Measurements from ENCODE around the gene MUC21.

Gene MUC21

GRCh38 chr6:30983439-30983838 lies at the start of gene MUC21:
TSS of gene MUC21 (plus strand) at chr6:30983718. CDS start at chr6:30983959, 241 bp downstream.
- no peak for DNase-seq (ENCODE audit: low read depth in 1 of 2, low spot score in 1 of 2)

DNA sequence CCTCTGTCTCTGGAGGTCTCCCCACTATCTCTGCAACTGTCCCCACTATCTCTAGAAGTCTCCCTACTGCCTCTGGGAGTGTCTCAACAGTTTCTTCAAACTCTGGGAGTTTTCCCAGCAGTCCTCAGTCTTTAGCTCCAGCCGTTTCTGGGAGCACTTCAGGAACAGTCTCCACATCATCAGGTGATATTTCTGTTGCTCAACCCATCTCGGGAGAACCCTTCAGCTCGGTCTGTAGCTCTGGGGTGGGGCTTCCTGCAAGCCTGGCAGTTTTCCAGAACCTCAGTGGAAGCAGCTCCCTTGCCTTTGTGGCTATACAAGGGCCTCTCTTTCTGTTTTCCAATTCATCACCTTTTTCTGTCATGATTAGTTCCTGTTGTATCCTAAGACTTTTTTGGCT lies 48.5 kb upstream of the MUC21 start:
- no peak for DNase-seq (ENCODE audit: low read depth in 1 of 2, low spot score in 1 of 2)

DNA sequence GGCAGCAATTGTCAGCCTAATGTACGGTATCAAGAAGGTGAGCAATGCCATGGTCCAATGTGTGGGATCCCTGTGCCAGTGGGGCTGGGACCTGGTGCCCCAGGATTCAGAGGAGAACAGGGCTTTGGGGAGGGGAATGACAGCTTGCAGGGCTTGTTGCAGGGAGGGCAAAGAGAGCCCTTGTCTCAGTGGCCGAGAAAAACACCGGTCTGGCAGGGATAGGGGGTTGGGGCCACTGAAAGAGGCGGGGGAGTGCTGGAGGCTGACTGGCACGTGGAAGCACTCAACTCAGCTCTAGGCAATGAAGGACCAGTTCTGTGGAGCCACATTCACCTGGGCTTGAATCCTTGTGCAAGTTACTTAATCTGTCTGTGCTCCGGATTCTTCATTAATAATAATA lies 46.3 kb upstream of the MUC21 start:
- DNase-seq (ENCODE audit: low read depth in 1 of 2, low spot score in 1 of 2) = no peak

DNA sequence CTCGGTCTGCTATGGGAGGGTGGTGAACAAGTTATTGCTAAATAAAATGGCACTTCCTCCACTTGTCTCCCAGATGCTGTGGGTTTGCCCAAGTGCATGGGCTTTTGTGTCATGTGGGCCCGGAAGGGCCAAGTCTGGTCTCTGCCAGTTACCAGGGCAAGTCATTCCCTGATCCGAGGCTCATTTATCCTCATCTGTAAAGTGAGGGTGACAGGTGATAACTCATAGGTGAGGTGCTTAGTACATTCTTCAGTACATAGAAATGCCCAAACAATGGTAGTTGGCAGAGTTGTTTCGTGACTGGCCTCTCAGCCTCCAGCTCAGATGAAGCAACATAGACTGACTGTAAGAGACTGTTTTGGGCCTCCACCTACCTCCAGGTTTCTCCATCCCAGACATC lies 44.8 kb upstream of the MUC21 start:
- DNase-seq (ENCODE audit: low read depth in 1 of 2, low spot score in 1 of 2) = no peak

GRCh38 chr6:30939473-30939872 lies 44.0 kb upstream of the MUC21 start:
- DNase-seq (ENCODE audit: low read depth in 1 of 2, low spot score in 1 of 2) = no peak

DNA sequence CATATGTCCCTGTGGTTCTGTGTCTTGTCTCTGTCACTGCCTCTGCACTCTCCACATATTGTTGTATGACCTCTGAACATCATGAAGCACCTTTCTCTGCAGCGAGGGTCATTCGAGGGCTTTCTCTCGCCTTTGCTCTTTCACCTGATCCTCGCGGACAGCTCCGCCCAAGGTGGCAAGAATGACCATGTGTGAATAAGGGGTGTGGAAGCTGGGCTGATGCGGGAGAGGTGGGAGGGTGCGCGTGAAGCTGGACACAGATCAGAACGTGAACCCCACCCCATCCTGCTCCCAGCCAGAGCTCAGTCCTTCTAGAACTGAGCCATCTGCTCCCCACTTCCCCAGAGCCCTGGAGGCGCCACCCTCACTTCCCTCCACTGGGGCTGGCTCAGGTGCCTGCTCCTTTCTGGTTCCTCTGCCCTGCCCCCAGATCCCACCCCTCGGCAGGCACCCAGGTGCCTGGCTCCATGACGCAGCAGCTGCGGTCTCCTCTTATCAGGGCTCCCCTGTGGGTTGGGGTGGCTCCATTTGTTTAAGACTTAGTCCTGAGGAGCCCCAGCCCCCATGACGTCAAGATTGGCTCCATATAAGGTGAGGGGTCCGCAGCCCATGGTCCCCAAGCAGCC lies 43.0 kb upstream of the MUC21 start, which contains the start of gene MUCL3:
MUCL3 (plus strand) TSS at position 613 of the 626 bp plus-strand sequence. CDS start 27 bp downstream, outside the sequence.
- no peak for DNase-seq (ENCODE audit: low read depth in 1 of 2, low spot score in 1 of 2)

DNA sequence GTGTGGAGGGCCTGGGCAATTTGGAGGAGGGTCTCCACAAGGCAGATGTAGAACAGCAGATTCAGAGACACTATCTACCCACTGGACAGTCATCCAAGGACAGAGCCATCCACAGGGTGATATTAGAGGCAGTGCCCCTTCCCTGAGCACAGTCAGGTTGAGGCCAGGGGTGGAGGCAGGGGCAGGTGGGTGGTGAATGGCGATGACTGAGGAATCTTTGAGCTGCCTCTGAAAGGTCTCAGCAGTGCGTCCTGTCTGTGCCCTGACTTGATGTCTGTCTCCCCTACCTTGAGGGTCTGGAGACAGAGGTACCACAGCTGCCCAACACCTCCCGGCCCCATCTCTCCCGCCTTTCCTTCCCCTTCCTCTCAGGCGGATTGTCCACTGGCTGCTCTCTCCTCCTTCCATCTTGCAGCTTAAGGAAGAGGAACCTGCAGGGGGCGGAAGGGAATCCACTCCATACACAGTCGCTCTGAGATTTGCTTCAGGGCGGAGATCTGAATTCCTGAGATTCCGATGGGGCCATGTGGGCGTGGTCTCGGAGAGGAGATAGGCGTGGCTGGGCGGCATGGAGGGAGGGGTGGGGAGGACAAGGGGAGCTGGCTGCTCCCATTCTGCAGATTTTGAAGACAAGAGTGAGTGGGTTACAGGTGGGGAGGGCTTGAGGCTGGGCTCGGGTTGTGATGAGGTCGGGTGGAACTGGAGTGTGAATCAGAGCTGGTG lies 41.0 kb upstream of the MUC21 start:
- DNase-seq (ENCODE audit: low read depth in 1 of 2, low spot score in 1 of 2) = no peak

GRCh38 chr6:30944051-30944450 lies 39.5 kb upstream of the MUC21 start:
- DNase-seq (ENCODE audit: low read depth in 1 of 2, low spot score in 1 of 2) = no peak

DNA sequence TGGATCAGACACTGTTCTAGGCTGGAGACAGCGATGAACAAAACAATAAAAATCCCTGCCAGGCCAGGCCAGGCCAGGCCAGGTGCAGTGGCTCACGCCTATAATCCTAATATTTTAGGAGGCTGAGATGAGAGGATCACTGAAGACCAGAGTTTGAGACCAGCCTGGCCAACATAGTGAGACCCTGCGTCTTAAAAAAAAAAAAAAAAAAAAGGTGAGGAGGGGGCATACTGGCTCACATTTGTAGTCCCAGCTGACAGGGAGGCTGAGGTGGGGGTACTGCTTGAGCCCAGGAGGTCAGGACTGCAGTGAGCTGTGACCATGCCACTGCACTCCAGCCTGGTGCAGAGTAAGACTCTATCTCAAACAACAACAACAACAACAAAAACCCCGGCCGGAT lies 38.2 kb upstream of the MUC21 start:
- no peak for DNase-seq (ENCODE audit: low read depth in 1 of 2, low spot score in 1 of 2)

DNA sequence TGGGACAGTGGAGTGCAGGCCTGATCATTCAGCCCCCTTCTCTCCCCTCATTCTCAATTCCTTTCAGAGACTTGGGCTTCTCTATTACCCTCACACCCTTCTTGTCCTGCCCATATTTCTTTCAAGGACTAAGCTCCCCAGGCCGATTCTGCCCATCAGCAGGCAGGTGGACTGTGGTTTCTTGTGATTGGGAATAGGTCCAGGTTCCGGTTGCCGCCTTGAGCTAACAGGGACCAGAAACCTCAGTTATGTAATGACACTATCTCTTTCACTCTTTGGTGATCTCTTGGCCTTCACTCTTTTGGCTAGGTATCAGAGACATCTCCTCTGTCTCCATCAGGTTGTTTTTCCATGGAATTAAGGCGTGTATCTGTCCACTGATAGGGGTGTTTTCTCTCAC lies 36.3 kb upstream of the MUC21 start:
- DNase-seq (ENCODE audit: low read depth in 1 of 2, low spot score in 1 of 2) = no peak

DNA sequence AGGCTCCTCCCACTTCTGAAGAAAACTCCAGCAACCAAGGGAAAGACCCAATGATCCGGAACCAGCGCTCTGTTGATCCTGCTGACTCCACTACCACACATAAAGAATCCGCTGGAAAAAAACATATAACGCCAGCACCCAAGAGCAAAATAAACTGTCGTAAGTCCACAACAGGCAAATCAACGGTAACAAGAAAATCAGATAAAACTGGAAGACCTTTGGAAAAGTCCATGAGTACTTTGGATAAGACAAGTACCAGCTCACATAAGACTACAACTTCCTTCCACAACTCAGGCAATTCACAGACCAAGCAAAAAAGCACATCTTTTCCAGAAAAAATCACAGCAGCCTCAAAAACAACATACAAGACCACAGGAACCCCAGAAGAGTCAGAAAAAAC lies 34.7 kb upstream of the MUC21 start:
- no peak for DNase-seq (ENCODE audit: low read depth in 1 of 2, low spot score in 1 of 2)

DNA sequence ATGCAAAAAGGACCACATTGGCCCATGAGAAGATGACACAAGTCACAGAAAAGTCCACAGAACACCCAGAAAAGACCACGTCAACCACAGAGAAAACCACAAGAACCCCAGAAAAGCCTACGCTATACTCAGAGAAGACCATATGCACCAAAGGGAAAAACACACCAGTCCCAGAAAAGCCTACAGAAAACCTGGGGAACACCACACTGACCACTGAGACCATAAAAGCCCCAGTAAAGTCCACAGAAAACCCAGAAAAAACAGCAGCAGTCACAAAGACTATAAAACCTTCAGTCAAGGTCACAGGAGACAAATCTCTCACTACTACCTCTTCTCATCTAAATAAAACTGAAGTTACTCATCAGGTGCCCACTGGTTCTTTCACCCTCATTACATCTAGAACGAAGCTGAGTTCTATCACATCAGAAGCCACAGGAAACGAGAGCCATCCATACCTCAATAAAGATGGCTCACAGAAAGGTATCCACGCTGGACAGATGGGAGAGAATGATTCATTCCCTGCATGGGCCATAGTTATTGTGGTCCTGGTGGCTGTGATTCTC lies 31.5 kb upstream of the MUC21 start:
- DNase-seq (ENCODE audit: low read depth in 1 of 2, low spot score in 1 of 2) = no peak

DNA sequence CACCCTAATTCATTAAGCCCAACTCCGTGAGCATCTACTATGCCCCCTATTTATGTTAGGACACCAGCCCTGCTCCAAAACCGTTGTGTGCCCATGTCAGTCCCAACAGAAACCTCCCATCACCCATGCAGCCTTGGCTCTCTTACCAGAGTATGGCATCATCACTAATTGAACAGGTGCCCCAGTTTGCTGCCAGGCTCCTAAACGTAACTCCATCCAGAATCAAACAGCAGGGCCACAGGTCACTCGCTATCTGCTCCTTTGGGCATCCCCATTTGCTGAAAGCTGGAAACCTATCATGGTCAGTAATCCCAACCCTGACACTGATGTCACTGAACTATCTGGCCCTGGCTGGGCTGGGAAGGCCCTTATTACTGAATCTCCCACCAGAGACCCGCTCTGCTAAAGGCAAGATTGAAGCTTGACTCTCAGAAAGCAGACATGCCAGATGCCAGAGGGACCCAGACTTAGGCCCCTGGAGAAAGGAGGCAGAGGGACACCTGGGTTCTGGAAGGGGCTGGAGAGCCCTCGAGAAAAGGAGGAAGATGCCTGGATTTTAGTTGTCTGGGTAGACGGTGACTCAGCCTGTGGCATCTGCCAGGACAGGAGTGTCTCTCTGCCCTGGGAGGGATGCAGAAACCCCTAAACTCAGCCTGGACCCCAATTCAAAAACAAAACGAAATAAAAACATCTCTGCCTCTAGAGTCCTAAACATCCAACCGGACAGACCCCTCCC lies 28.7 kb upstream of the MUC21 start:
- DNase-seq (ENCODE audit: low read depth in 1 of 2, low spot score in 1 of 2) = no peak

GRCh38 chr6:30955367-30956042 lies 28.0 kb upstream of the MUC21 start:
- peak; percentile 55 to 79 for DNase-seq (ENCODE audit: low read depth in 1 of 2, low spot score in 1 of 2)

DNA sequence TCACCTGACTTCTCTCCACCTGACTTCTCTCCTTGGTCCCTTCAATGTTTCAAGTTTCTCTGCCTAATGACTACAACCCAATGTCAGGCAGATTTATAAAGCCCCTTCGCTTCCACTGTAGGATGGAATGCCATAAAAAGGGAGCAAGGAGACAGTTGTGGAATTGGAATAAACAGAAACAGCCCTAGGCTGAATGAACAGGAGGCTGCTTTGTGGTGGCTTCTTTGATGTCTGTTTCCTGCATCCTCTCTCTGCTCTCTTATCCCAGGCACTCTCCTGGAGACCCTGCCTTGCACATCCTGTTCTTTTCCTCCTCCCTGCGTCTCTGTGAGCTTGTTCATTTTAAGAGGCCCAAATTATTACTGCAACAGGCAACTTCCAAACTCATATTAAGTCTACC lies 25.8 kb upstream of the MUC21 start:
- DNase-seq (ENCODE audit: low read depth in 1 of 2, low spot score in 1 of 2) = no peak

DNA sequence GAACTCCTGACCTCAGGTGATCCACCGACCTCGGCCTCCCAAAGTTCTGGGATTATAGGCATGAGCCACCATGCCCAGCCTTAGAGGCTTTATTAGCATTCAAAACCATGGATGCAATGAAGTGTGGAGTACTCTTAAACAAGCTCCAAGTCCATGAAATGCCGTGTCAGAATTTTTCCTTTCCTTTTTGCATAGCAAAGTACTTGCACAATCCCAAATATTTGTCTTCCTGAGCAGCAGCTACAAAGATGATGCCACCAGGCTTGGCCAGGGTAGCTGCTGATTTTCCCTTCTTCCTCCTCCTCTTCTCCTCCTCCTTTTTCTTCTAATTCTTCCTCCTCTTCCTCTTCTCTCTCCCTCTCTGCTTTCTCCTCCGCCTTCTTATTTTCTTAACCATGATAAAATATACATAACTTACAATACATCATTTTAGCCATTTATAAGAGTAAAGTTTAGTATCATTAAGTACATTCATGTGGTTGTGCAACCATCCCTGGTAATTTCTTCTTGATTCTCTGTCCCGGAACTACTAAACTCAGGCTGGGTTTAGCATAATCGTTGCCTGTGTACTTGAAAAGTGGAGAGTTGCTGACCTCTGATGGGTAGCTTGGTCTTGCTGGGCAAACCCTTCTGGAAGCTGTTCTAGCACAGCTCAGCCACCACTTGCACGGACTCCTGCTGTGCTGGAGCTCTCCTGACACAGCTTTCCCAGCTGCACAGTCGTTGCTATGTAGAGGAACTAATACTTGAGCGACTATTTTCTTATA lies 22.4 kb upstream of the MUC21 start:
- DNase-seq (ENCODE audit: low read depth in 1 of 2, low spot score in 1 of 2) = no peak

DNA sequence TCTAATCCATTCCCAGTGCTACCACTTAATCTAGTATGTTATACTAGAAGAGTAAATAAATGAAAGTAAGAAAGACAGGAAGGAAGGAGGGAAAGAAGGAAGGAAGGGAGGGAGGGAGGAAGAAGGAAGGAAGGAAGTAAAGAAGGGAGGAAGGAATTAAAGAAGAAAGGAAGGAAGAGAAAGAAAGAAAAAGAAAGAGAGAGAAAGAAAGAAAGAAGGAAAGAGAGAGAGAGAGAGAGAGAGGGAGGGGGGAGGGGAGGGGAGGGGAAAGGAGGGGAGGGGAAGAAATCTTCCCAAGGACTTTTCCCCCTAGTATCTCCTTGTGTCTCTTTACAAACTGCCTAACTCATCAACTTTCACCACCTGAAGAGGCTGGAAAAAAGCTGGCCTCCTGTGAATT lies 20.8 kb upstream of the MUC21 start:
- DNase-seq (ENCODE audit: low read depth in 1 of 2, low spot score in 1 of 2) = no peak

GRCh38 chr6:30963641-30964040 lies 19.9 kb upstream of the MUC21 start:
- no peak for DNase-seq (ENCODE audit: low read depth in 1 of 2, low spot score in 1 of 2)

DNA sequence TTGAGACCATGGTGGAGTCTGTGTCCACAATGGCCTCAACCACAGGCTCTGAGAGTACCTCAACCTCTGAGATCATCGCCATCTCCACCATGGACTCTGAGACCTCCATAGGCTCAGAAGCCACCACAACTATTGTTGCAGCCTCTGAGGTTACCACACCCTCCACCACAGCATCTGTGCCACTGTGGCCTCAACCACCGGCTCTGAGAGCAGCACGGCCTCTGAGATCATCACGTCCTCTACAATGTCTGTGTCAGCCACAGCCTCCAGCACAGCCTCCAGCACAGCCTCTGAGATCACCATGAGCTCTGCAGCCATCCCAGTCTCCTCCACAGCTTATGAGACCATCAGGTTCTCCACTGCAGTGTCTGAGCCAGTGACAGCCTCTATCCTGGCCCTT lies 19.4 kb upstream of the MUC21 start:
- DNase-seq (ENCODE audit: low read depth in 1 of 2, low spot score in 1 of 2) = no peak

GRCh38 chr6:30965140-30965601 lies 18.3 kb upstream of the MUC21 start:
- DNase-seq (ENCODE audit: low read depth in 1 of 2, low spot score in 1 of 2) = no peak

All from activated CD4-positive, alpha-beta T cell treated with anti-CD3 and anti-CD28 coated beads, Interleukin-2, amount 50 U/mL, for 24 hours (primary cell).